ENCODE data around the gene OSTM1. TPM values are rescaled to one million over a fixed set of nuclear protein-coding genes. Genes with fewer than 3 reads are reported as not detected.

Gene OSTM1
- total RNA-seq, 1 donor from 2014 or later = 20.4 TPM

GRCh38 chr6:108093781-108094300 lies 19.3 kb upstream of the OSTM1 start:
- Mint-ChIP-seq H3K27me3 (ENCODE audit: low read depth) (peaks cover 8% of the 10 kb centered on the region), H3K4me1 (no peaks in the 10 kb centered on the region), H3K4me3 (no peak overlapping the region), H3K9me3 (no peaks in the 10 kb centered on the region), H3K27ac (ENCODE audit: unreplicated experiment) (no peak overlapping the region), H3K36me3 (ENCODE audit: low read depth) (no peaks in the 10 kb centered on the region)
- no peak for DNase-seq (ENCODE audit: low read depth, low spot score)
- TF ChIP-seq CTCF (conservative IDR thresholded peaks at IDR 0.05) = no peak

- Mint-ChIP-seq H3K36me3 (ENCODE audit: low read depth) (no peaks in the 10 kb centered on the region), H3K27me3 (ENCODE audit: low read depth) (peaks cover 8% of the 10 kb centered on the region), H3K4me3 (no peak overlapping the region), H3K27ac (ENCODE audit: unreplicated experiment) (no peak overlapping the region), H3K9me3 (no peaks in the 10 kb centered on the region), H3K4me1 (peaks cover 6% of the 10 kb centered on the region)
- no peak for TF ChIP-seq CTCF (conservative IDR thresholded peaks at IDR 0.05)
- DNase-seq (ENCODE audit: low read depth, low spot score) = no peak
Observed at GRCh38 chr6:108091288-108091687, 16.7 kb upstream of the OSTM1 start.

- no peak for TF ChIP-seq CTCF (conservative IDR thresholded peaks at IDR 0.05)
- H3K4me3 Mint-ChIP-seq = no peak overlapping the region
- H3K9me3 Mint-ChIP-seq = no peaks in the 10 kb centered on the region
- no peak overlapping the region for H3K27ac Mint-ChIP-seq (ENCODE audit: unreplicated experiment)
- peaks cover 14% of the 10 kb centered on the region for H3K4me1 Mint-ChIP-seq
- no peaks in the 10 kb centered on the region for H3K36me3 Mint-ChIP-seq (ENCODE audit: low read depth)
- no peak for DNase-seq (ENCODE audit: low read depth, low spot score)
- H3K27me3 Mint-ChIP-seq (ENCODE audit: low read depth) = peaks cover 4% of the 10 kb centered on the region
Observed at GRCh38 chr6:108083349-108083748, 8.8 kb upstream of the OSTM1 start.

GRCh38 chr6:108082539-108082938 lies 8.0 kb upstream of the OSTM1 start:
- DNase-seq (ENCODE audit: low read depth, low spot score) = no peak
- Mint-ChIP-seq H3K36me3 (ENCODE audit: low read depth) (no peaks in the 10 kb centered on the region), H3K9me3 (no peaks in the 10 kb centered on the region), H3K27ac (ENCODE audit: unreplicated experiment) (no peak overlapping the region), H3K4me1 (peaks cover 11% of the 10 kb centered on the region), H3K27me3 (ENCODE audit: low read depth) (peaks cover 4% of the 10 kb centered on the region), H3K4me3 (no peak overlapping the region)
- TF ChIP-seq CTCF (conservative IDR thresholded peaks at IDR 0.05) = no peak

GRCh38 chr6:108080010-108080780 lies 5.7 kb upstream of the OSTM1 start:
- no peak overlapping the region for H3K4me3 Mint-ChIP-seq
- TF ChIP-seq CTCF (conservative IDR thresholded peaks at IDR 0.05) = no peak
- H3K27me3 Mint-ChIP-seq (ENCODE audit: low read depth) = peaks cover 4% of the 10 kb centered on the region
- DNase-seq (ENCODE audit: low read depth, low spot score) = no peak
- peaks cover 12% of the 10 kb centered on the region for H3K4me1 Mint-ChIP-seq
- H3K9me3 Mint-ChIP-seq = no peaks in the 10 kb centered on the region
- H3K27ac Mint-ChIP-seq (ENCODE audit: unreplicated experiment) = no peak overlapping the region
- H3K36me3 Mint-ChIP-seq (ENCODE audit: low read depth) = no peaks in the 10 kb centered on the region

All from neural crest cell (in vitro differentiated cells).